ENCODE data around the gene SLC23A2. TPM values are rescaled to one million over a fixed set of nuclear protein-coding genes. Genes with fewer than 3 reads are reported as not detected.
A peak's percentile ranks its signal among the peaks of the same experiment; 100 is the strongest.

Gene SLC23A2
- total RNA-seq, 6 experiments from 2014 or later = 23.4 to 41.1 (median 30.5) TPM

GRCh38 chr20:5000263-5001173, 792 bp downstream of the SLC23A2 start:
- no peaks in the 10 kb centered on the region for H3K27me3 ChIP-seq
- peak overlapping the region; percentile 73 to 90 (median 83) for H3K27ac ChIP-seq
- WGBS (ENCODE audit: insufficient coverage, low coverage, low lambda C conversion rate, missing lambda C conversion rate) = 0% methylated on average over 26 of the region's 53 CpGs
- TF ChIP-seq CTCF (IDR thresholded peaks at IDR 0.05) (no peak), POLR2A (IDR thresholded peaks at IDR 0.05) (peak; percentile 43)
- peak; percentile 70 to 79 (median 78) for ATAC-seq
- H3K4me1 ChIP-seq = peaks cover 0 to 12% (median 2%) of the 10 kb centered on the region in 4 donors
- peak; percentile 71 to 77 (median 74) for DNase-seq
- H3K9me3 ChIP-seq = no peaks in the 10 kb centered on the region
- intact Hi-C loops (cut with DNase I) = no loop called here
- peak overlapping the region; percentile 61 to 95 (median 85) for H3K4me3 ChIP-seq
- no peaks in the 10 kb centered on the region for H3K36me3 ChIP-seq

GRCh38 chr20:4999788-5000187, 1.5 kb downstream of the SLC23A2 start:
- H3K27me3 ChIP-seq = no peaks in the 10 kb centered on the region
- intact Hi-C loops (cut with DNase I) = no loop called here
- H3K27ac ChIP-seq = no peak overlapping the region
- peak overlapping the region; percentile 61 to 95 (median 85) for H3K4me3 ChIP-seq
- H3K9me3 ChIP-seq = no peaks in the 10 kb centered on the region
- peaks cover 0 to 12% (median 2%) of the 10 kb centered on the region in 4 donors for H3K4me1 ChIP-seq
- 33% methylated on average over 1 of the region's 1 CpG for WGBS (ENCODE audit: insufficient coverage, low coverage, low lambda C conversion rate, missing lambda C conversion rate)
- no peaks in the 10 kb centered on the region for H3K36me3 ChIP-seq
- TF ChIP-seq POLR2A (IDR thresholded peaks at IDR 0.05) (no peak), CTCF (IDR thresholded peaks at IDR 0.05) (no peak)
- ATAC-seq (peak in 2 of 4 donors; percentile 3 to 11), DNase-seq (no peak)

- no peak for DNase-seq
- no peak for ATAC-seq
- no peak overlapping the region for H3K27ac ChIP-seq
- peaks cover 0 to 12% (median 2%) of the 10 kb centered on the region in 4 donors for H3K4me1 ChIP-seq
- H3K27me3 ChIP-seq = no peaks in the 10 kb centered on the region
- H3K9me3 ChIP-seq = no peaks in the 10 kb centered on the region
- TF ChIP-seq CTCF (IDR thresholded peaks at IDR 0.05) (peak in 1 of 4 donors; percentile 14), POLR2A (IDR thresholded peaks at IDR 0.05) (no peak)
- intact Hi-C loops (cut with DNase I) = no loop called here
- WGBS (ENCODE audit: insufficient coverage, low coverage, low lambda C conversion rate, missing lambda C conversion rate) = 72% methylated on average over 5 of the region's 5 CpGs
- no peak overlapping the region for H3K4me3 ChIP-seq
- no peaks in the 10 kb centered on the region for H3K36me3 ChIP-seq
Measured at GRCh38 chr20:4998160-4998651, 3.1 kb downstream of the SLC23A2 start.

- H3K4me3 ChIP-seq = no peak overlapping the region
- H3K27me3 ChIP-seq = no peaks in the 10 kb centered on the region
- intact Hi-C loops (cut with DNase I) = no loop called here
- H3K9me3 ChIP-seq = no peaks in the 10 kb centered on the region
- 91% methylated on average over 2 of the region's 2 CpGs for WGBS (ENCODE audit: insufficient coverage, low coverage, low lambda C conversion rate, missing lambda C conversion rate)
- TF ChIP-seq POLR2A (IDR thresholded peaks at IDR 0.05) (no peak), CTCF (IDR thresholded peaks at IDR 0.05) (no peak)
- ATAC-seq (no peak), DNase-seq (no peak)
- H3K27ac ChIP-seq = no peak overlapping the region
- no peaks in the 10 kb centered on the region for H3K36me3 ChIP-seq
- peaks cover 0 to 12% (median 2%) of the 10 kb centered on the region in 4 donors for H3K4me1 ChIP-seq
Measured at GRCh38 chr20:4997222-4997621, 4.1 kb downstream of the SLC23A2 start.
